Islet of Langerhans (tissue), 1 donor: ENCODE data around the gene ZNF266.

Experiments
- FAIRE-seq: peaks from one replicate; lab custom pipeline; 2011; peaks lifted over from hg19 to GRCh38; lab: Jason Lieb, UNC

ZNF266 gene

DNA sequence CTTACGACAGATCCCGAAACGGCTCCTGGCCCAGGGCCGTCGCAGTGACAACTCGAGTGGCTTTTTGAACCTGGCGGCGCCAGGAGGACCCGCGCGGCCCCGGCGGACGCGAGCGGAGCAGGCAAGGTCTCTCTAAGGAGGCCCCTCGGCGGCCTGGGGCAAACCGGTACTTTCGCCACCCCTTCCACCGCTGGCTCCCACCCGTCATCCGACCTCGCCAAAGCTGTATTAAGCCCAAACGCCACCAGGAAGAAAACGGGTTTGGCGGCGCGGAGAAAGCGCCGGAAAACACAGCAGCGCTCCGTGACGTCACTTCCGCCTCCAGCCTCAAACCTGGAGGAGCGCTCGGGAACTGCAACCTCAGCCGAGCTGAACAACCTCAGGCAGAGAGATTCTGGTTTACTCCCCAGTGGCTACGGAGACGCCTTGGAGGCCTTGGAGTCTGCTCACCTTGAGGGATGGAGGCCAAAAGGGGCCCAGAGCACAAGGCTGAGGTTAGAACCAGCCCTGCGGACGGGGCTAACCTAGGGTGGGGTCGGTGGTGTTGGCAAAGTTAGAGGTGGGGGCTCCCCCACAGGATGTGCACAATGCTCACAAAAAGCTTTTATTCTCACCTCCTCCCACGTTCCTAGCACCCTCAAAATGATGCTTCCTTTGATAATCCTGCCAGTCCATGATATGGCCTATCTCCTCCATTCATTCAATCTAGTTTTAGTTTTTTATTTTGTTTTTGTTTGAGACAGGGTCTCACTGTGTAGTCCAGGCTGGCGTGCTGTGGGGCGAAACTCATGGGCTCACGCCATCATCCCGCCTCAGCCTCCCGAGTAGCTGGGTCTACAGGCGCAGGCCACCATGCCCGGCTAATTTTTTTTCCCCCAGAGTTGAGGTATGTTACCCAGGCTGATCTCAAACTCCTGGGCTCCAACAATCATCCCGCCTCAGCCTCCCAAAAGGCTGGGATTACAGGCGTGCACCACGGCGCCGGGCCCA lies at the start of gene ZNF266:
TSS of gene ZNF266 (minus strand) at position 295 of the 990 bp plus-strand sequence. CDS start 15,484 bp downstream, outside the sequence.
- peak; percentile 5 for FAIRE-seq

DNA sequence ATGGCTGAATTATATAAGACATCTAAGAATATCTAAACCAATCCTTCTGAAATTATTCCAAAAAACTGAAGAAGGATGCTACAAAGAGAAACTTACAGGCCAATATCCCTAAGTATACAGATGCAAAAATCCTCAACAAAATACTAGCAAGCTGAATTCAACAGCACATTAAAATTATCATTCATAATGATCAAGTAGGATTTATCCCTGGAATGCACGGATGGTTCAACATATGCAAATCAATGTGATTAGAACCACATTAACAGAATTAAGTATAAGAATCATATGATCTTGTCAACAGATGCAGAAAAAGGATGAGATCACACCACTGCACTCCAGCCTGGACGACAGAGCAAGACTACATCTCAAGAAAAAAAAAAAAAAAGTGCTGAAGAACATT lies 49.8 kb upstream of the ZNF266 start:
- no peak for FAIRE-seq

DNA sequence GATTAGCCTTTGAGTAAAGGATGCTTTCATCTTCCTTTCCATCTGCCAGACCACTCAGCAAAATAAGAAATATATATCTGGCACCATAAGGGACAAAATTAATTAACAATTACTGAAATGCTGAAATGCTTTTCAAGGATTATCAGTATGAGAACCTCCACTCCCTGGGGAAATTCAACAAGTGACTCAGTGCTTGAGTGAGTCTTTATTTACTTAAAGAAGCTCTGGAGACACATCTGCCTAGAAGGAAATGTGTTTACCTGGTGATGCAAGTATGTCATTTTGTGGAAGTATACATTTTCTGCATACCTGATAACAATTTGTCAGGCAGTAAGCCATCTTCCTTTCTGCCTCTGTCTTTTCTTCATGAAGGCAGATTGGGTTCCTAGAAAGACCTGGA lies 39.6 kb upstream of the ZNF266 start:
- no peak for FAIRE-seq

DNA sequence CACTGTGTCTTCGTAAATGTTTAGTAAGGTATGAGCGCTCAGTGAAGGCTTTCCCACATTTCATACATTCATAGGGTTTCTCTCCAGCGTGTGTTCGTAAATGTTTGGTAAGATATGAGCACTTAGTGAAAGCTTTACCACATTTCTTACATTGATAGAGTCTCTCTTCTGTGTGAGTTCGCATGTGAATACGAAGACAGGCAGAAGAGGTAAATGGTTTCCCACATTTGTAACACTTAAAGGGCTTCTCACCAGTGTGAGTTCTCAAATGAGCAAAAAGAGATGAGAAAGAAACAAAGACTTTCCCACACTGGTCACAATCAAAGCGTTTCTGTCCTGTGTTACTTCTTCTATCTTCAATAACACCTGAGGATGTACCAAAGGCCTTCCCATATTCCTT lies 31.8 kb upstream of the ZNF266 start:
- no peak for FAIRE-seq

DNA sequence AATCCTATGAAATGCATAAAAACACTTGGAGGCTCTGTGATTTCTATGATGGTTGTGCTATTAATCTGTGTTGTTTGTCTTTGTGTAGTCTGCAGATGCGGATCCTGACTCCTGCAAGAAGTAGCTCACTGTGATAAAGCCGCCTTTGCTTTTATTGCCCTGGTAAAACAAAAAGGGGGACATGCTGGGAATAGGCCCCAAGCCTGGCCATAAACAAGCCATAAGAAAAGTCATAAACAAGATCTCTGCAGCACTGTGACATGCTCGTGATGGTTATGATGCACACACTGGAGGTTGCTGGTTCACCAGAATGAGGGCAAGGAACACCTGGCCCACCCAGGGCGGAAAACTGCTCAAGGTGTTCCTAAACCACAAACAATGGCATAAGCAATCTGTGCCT lies 26.6 kb upstream of the ZNF266 start:
- FAIRE-seq: no peak

DNA sequence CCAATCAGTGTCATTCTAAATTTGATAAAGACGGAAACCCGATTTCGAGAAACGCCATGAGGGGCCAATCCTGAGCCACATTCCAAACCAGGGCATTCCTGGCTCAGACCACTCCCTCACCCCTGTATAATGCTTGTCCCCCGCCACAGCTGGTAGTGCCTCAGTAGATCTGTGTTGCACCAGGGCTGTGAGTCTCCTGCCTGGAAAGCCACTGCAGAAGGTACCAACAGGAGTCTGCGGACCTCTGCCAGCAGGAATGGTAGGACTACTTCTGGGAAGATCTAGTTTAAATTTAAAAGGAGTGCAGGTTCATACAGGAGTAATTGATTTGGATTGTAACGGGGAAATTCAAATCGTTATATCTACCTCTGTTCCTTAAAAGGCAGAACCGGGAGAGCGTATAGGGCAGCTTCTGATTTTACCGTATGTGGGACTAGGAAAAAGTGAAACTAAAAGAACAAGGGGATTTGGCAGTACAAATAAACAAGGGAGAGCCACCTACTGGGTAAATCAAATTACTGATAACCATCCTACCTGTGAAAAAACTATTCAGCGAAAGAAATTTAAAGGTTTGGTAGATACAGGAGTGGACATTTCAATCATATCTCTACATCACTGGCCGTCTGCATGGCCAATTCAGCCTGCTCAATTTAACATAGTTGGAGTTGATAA lies 20.8 kb upstream of the ZNF266 start:
- FAIRE-seq: no peak

DNA sequence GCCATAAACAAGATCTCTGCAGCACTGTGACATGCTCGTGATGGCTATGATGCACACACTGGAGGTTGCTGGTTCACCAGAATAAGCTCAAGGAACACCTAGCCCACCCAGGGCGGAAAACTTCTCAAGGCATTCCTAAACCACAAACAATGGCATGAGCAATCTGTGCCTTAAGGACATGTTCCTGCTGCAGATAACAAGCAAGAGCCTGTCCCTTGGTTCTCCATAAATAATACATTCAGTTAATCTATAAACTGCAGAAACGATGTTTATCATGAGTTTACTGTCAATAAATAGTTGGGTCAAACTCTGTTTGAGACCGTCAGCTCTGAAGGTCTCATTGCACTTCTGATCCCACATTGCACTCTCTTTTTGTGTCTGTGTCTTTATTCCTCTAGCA lies 18.6 kb upstream of the ZNF266 start:
- FAIRE-seq: no peak

DNA sequence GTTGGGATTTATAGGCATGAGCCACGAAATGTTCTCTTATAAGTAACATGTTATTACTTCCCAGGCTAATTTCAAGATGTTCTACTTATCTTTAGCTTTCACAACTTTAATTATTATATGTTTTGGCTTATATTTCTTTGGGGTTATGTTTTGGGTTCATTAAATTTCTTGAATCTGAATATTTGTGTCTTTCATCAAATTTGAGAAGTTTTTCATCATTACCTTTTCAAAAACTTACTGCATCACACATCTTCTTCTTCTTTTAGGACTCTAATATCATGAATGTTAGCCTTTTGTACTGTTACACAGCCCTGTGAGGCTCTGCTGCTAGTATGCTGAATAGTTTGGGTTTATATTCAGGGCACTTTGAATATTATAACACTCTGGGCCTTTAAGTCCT lies 9.7 kb upstream of the ZNF266 start:
- FAIRE-seq: no peak

DNA sequence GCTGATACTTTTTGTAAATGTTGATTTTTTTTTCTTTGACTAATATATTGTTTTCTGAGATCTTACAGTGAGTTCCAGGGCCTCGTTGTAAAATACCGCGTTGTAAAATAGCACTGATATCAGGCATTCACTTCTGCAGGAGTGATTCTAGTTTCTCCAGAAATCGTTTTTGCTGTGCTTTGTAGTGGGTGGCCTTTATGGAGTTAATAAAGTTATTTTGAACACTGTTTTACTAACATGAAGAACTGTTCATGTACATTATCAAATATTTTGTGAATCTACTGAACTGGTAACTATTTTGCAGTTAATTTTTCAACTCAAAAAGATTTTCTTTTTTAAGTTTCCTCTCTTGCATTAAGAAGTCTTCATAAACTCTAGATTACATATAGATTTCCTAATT lies 985 bp upstream of the ZNF266 start:
- FAIRE-seq: no peak

DNA sequence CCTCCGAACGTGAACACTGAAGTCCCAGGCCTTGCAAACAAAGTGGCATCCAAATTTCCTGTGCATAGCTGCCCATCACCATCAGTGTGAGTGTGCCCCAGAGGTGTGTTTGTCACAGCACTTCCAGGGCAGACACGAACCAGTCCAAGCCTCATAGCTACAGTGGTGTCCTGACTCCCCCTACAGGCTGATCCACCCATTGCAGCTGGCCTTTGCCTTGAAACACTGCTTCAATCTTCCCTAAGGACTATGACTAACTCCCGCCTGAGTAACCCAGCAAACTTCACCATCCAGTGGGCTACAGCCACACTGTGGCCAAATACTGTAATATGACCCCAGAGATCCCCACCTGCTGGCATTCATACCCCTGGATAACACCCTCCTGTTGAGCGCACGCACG lies 3.9 kb downstream of the ZNF266 start:
- FAIRE-seq: no peak

DNA sequence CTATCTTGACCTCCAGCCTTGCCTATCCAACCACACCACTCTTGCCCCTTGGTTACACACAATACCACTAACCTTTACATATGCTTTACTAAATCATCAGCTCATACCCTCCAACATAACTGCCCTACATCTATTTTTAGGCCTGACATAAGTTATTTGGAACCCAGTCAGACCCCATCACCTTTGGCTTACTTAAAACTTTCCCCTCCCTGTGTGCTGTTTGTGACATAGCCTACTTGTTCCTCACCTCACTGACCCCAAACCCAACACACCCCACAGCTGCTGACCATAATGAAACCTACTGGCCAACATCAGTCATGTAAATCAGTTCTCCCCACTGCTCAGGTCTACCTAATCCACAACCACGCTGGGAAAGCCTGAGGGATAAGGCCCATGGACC lies 4.9 kb downstream of the ZNF266 start:
- no peak for FAIRE-seq

DNA sequence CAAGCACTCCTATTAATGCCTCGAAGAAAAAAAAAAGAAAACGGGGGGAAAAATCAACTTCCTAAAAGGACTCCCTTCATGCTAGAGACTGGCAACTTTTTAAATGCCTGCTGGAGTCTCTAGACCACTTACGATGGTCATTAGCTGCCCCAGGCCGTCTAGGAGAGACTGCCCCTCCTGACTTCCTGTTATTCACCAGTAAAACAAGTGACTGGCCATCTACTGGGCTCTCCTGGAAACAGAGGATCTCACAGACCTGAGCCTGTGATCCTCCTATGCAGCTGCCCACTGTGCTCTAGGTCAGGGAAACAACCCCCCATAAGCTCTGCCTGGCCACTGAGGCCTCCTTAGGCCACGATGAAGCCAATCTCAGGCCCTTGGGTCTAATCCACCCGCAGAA lies 7.4 kb downstream of the ZNF266 start:
- FAIRE-seq: no peak

DNA sequence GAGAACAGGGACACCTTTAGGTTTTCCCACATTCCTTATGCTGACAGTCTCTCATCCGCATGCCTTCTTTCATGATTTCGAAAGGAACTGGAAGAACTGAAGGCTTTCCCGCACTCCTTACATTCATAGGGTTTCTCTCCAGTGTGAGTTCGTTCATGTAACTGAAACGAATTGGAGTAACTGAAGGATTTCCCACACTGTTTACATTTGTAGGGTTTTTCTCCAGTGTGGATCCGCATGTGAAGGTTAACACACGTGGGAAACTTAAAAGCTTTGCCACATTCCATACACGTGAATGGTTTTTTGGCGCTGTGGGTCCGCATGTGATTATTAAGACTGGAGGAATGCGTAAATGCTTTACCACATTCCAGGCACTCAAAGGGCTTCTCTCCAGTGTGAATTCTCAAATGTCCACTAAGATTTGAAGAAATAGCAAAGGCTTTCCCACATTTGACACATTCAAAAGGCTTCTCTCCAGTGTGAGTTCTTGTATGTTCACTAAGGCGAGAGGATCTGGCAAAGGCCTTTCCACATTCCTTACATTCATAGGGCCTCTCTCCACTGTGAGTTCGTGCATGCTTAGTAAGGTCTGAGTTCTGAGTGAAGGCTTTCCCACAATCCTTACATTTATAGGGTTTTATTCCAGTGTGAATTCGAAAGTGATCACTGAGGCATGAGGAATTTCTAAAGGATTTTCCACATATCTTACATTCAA lies 22.0 kb downstream of the ZNF266 start:
- FAIRE-seq: no peak

DNA sequence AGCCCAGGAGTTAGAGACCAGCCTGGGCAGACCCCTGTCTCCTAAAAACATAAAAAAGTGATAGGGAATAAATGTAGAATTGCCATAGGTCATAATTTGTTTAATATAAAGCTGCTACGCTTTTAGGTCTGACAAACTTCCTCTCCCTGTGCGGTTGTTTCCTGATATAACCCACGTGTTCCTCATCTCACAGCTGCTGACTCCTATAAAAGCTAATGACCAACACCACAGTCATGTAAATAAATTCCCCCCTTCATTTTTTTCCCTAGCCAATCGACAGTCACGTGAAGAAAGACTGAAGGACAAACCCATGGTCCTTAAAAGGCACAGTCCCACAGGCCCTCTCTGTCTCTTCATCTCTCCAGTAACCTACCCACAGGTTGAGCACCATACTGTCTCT lies 27.5 kb downstream of the ZNF266 start:
- no peak for FAIRE-seq

DNA sequence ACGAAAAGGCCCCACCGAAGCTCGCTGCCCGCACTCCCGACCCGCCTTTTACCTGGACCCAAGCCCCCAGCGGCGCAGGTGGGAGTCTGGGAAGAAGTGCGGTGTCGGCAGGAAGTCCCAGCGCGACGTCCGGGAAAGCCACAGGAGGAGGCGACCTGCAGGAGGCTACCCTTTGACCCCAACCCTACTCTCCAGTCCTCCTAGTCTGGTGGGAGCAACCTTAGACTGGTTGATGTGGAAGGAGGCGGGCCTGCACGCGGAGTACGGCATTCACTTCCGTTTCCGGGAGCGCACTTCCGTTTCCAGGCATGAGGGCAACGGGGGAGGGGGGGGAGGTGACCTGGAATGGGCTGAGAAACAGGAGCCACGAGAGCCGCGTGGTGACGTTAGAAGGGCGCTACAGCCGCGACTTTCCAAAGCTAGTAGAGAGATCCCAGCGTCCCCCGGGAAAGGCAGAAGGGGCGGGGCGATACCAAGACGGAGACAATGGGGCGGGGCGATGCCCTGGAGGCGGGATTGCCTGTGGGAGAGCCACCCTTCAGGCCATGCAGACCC lies 28.5 kb downstream of the ZNF266 start:
- no peak for FAIRE-seq

DNA sequence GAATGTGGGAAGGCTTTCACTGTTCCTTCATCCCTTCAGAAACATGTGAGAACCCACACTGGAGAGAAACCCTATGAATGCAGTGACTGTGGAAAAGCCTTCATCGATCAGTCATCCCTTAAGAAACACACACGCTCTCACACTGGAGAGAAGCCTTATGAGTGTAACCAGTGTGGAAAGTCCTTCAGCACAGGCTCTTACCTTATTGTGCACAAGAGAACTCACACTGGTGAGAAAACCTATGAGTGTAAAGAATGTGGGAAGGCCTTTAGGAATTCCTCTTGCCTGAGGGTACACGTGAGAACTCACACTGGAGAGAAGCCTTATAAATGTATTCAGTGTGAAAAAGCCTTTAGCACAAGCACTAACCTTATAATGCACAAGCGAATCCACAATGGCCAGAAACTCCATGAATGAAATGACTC lies 54.0 kb downstream of the ZNF266 start:
- FAIRE-seq: no peak

DNA sequence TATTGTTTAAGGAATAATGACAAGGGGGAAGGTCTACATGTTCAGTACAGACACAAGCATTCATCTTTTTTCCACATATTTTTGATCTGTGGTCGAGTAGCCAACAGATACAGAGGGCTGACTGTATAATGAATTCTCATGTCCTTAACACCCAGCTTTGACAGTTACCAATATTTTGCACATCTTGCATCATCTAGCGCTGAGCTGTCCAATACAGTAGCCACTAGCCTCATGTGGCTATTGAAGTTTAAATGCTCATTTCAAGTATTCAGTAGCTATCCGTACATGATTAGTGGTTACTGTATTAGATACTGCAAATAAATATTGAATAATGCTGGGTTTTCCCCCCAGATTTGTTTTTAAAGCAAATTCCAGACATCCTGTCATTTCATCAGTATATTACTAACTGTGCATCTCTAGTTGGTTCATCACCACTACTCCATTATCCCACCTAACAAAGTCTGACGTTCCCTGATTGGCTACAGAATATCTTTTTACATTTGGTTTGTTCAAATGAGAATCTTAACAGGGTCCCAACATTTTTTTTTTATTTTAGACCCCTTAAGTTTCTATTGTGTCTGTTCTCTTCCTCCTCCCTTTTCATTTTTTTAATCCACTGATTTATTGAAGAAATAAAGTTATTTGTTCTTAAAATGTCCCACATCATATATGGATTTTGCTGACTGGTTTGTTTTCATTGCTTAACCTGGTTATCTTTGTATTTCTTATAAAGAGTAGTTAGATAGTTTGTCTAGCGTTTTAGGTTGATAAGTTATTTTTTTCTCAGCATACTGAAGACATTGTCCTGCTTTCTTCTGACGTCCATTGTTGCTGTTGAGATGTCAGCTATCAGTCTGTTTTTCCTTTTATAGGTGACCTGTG lies 64.4 kb downstream of the ZNF266 start:
- FAIRE-seq: no peak

DNA sequence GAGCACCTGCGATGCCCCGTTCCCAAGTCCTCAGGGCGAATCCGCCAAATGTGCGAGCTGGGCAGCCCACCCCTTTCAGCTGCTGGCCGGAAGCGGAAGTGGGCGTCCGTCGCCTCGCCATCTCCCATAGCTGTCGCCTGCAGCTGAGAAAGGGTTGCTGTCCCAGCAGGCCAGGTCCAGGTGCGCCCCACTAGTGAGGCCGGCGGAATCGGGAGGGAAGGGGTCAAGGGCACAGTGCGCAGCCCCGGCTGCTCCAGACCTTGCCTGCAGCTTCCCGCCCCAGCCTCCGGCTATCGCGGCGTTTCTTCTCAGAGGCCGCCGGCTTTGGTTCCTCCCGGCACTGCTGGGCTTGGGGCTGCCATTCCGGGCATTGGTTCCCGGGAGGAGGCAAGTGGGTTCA lies 72.5 kb downstream of the ZNF266 start, which contains the start of gene ZNF177:
TSS of gene ZNF177 (plus strand) at position 109 of the 400 bp plus-strand sequence. CDS start 15,299 bp downstream, outside the sequence.
- no peak for FAIRE-seq
